Body of pancreas (tissue), 4 donors: ENCODE results near the gene CEP128. TPM values are rescaled to one million over a fixed set of nuclear protein-coding genes. Genes with fewer than 3 reads are reported as not detected.

ENCODE experiments used
- ATAC-seq: fragments of 150-250 bp; one replicate; pipeline ENCODE4 v1.9.1; 2016
- DNase-seq, 4 donors: peaks; one replicate each; pipeline ENCODE4 v3.0.0-alpha.2; 2019
- H3K27ac ChIP-seq, 4 donors: fragments of 200-600 bp; sonication (generic); 1 replicate in 3 of 4; 2 replicates in 1 of 4; pipeline versions ENCODE4 v1.5.1 to v1.6.1; 2016 to 2019; ENCODE audit warnings: mild to moderate bottlenecking in 1 of 4, mixed read lengths in 1 of 4, moderate library complexity in 1 of 4
- H3K27me3 ChIP-seq, 2 donors: fragments of 200-600 bp; sonication (generic); one replicate each; pipeline ENCODE4 v1.6.0; 2016; ENCODE audit warnings: mild to moderate bottlenecking in 1 of 2
- H3K36me3 ChIP-seq, 2 donors: fragments of 200-600 bp; sonication (generic); replicated peaks in 1 of 2; 2 replicates each; pipeline ENCODE4 v1.5.1; 2016; ENCODE audit warnings: low read depth in 2 of 2; ENCODE audit not compliant: insufficient read depth in 1 of 2
- H3K4me1 ChIP-seq: fragments of 200-600 bp; sonication (generic); one replicate; pipeline ENCODE4 v1.6.0; 2016
- H3K4me3 ChIP-seq, 2 donors: fragments of 200-600 bp; sonication (generic); 1 replicate in 1 of 2; 2 replicates in 1 of 2; pipeline ENCODE4 v1.5.1; 2016 to 2019
- H3K9me3 ChIP-seq, 3 donors: fragments of 200-600 bp; sonication (generic); 1 replicate in 2 of 3; 2 replicates in 1 of 3; pipeline ENCODE4 v1.5.1; 2016
- POLR2A ChIP-seq, 3 donors: fragments of 450-650 bp; IDR thresholded peaks; one replicate each; pipeline ENCODE4 v1.6.1; 2016; ENCODE audit warnings: antibody characterized with exemption in 3 of 3, mild to moderate bottlenecking in 2 of 3
- WGBS, 2 donors: methylation state at CpG; one replicate each; pipeline ENCODE4 v1.1.5; 2017; 5-methylcytosine and 5-hydroxymethylcytosine counted together
- intact Hi-C: fragments of 100-400 bp; cut with DNase I; formaldehyde crosslinking; loops from one replicate; pipeline ENCODE4 v1.15.1; 2023
- total RNA-seq, 2 donors: library from RNA; depleted of rRNA; stranded (reverse); fragments of >200 nt; gene quantifications; one replicate each; pipeline ENCODE4 v1.1.0, GENCODE V29; 2016
- TF ChIP-seq, protein P1 (sequence below), 7 experiments: fragments of 450-650 bp in 4 of 7; fragments of 200-600 bp in 3 of 7; sonication (generic) in 3 of 7; IDR thresholded peaks; one replicate each; pipeline ENCODE4 v1.5.1; 2016 to 2019; ENCODE audit warnings: antibody characterized with exemption in 7 of 7

CEP128 gene
- total RNA-seq, 2 donors from 2014 or later = 7.8 to 14.5 TPM

DNA sequence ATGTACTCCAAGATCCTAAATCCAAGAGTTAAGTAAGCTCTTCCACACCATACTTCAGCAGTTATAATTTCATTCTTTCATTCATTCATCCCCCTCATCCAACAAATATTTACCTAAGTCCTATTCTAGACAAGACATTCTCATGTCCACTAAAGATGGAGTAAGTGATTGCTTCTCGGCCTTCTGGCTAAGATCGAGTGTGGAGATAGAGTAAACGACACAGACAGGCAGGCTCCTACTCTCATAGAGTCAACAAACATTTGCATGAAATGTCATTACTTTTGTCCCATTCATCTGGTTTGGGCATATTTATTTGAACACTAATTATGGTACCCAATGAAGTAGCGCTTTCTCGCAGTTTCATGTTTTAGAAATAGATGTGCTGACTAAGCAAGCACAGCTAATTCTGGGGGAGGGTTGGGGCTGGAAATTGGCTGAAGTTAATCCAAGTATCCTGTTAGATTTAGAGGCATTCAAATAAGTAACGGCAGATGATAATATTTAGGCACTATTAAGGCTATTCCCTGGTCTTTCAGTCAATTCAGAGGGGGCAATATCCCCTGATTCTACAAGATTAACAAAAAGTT is 176.5 kb downstream of the CEP128 start:
- Histone ChIP-seq H3K9me3 (no peaks in the 10 kb centered on the region), H3K36me3 (no peaks in the 10 kb centered on the region), H3K27me3 (no peaks in the 10 kb centered on the region), H3K4me3 (no peak overlapping the region), H3K27ac (no peak overlapping the region), H3K4me1 (no peaks in the 10 kb centered on the region)
- DNase-seq (no peak), ATAC-seq (no peak)
- intact Hi-C loops = no loop called here
- WGBS, 2 donors = 79 to 87% methylated on average over 6 of the region's 6 CpGs
- TF ChIP-seq, protein P1, sequence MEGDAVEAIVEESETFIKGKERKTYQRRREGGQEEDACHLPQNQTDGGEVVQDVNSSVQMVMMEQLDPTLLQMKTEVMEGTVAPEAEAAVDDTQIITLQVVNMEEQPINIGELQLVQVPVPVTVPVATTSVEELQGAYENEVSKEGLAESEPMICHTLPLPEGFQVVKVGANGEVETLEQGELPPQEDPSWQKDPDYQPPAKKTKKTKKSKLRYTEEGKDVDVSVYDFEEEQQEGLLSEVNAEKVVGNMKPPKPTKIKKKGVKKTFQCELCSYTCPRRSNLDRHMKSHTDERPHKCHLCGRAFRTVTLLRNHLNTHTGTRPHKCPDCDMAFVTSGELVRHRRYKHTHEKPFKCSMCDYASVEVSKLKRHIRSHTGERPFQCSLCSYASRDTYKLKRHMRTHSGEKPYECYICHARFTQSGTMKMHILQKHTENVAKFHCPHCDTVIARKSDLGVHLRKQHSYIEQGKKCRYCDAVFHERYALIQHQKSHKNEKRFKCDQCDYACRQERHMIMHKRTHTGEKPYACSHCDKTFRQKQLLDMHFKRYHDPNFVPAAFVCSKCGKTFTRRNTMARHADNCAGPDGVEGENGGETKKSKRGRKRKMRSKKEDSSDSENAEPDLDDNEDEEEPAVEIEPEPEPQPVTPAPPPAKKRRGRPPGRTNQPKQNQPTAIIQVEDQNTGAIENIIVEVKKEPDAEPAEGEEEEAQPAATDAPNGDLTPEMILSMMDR (IDR thresholded peaks at IDR 0.05) = no peak
- no peak for TF ChIP-seq POLR2A (IDR thresholded peaks at IDR 0.05)

DNA sequence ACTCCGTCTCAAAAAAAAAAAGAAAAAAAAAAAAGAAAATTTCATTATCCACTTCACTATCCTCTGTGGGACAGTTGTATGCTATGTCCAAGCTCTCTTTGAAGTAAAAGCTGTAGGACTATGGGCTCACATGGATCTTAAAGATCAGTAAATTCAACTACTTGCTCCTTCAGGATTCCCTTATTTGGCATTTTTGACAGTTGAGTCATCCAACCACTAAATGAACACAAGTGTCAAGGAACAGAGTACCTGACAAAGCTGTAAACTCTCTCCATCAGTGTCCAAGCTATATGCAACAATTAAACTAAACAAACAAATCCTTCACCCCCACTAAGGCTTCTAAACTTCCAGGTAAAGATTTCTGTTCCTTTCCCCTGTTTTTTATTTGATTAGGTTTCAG is 177.0 kb downstream of the CEP128 start:
- Histone ChIP-seq H3K27ac (no peak overlapping the region), H3K9me3 (no peaks in the 10 kb centered on the region), H3K4me1 (no peaks in the 10 kb centered on the region), H3K36me3 (no peaks in the 10 kb centered on the region), H3K4me3 (no peak overlapping the region), H3K27me3 (no peaks in the 10 kb centered on the region)
- intact Hi-C loops = no loop called here
- TF ChIP-seq POLR2A (IDR thresholded peaks at IDR 0.05) = no peak
- TF ChIP-seq, protein P1 (IDR thresholded peaks at IDR 0.05) = no peak
- ATAC-seq (no peak), DNase-seq (no peak)
- 86 to 91% methylated on average over 1 of the region's 1 CpG for WGBS, 2 donors

DNA sequence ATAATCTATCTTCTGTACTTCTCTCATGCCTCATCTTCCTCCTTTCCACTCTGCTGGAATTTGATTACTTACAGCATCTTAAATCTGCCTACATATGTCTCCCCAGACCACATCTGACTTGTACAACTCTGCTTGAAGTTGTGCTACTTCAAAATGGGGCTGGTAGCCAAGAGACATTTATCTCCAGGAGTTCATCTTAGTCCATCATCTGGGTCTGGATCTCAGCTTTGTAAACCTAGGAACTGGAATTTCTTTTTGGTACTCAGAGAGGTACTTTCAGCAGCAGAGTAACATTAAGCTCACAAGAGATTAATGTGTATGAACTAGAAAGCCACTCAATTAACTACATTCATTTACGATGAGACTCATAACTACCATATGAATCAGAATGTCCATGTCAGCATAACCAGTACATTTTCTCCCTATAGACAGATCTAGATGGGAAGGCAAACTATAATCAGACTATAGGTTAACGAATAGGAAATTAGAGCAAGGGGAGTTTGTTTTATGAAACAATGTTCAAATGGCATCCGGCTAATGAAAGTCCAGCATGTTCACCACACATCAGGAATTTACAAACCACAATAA is 178.8 kb downstream of the CEP128 start:
- ATAC-seq (no peak), DNase-seq (no peak)
- 91% methylated on average over 3 of the region's 3 CpGs for WGBS, 2 donors
- intact Hi-C loops = no loop called here
- no peaks in the 10 kb centered on the region for H3K9me3 ChIP-seq
- H3K27ac ChIP-seq = no peak overlapping the region
- no peak overlapping the region for H3K4me3 ChIP-seq
- no peaks in the 10 kb centered on the region for H3K36me3 ChIP-seq
- no peak for TF ChIP-seq POLR2A (IDR thresholded peaks at IDR 0.05)
- TF ChIP-seq, protein P1 (IDR thresholded peaks at IDR 0.05) = no peak
- no peaks in the 10 kb centered on the region for H3K4me1 ChIP-seq
- H3K27me3 ChIP-seq = no peaks in the 10 kb centered on the region

DNA sequence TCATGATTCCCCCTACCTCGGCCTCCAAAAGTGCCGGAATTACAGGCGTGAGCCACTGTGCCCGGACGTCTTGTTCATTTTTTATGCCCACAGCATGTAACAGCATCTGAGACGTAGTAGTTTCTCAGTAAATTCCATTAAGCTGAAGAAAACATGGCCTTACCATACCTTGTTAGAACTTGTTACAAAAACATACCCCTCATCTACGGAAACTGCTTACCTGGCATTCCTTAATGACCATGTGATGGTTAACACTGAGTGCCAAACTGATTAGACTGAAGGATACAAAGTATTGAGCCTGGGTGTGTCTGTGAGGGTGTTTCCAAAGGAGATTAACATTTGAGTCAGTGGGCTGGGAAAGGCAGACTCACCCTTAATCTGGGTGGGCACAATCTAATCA is 186.8 kb downstream of the CEP128 start:
- TF ChIP-seq, protein P1 (IDR thresholded peaks at IDR 0.05) = no peak
- no peak for TF ChIP-seq POLR2A (IDR thresholded peaks at IDR 0.05)
- no peak for ATAC-seq
- no peaks in the 10 kb centered on the region for H3K9me3 ChIP-seq
- 92 to 93% methylated on average over 7 of the region's 7 CpGs for WGBS, 2 donors
- H3K36me3 ChIP-seq = no peaks in the 10 kb centered on the region
- H3K4me1 ChIP-seq = no peaks in the 10 kb centered on the region
- intact Hi-C loops = no loop called here
- no peaks in the 10 kb centered on the region for H3K27me3 ChIP-seq
- DNase-seq = no peak
- no peak overlapping the region for H3K27ac ChIP-seq
- no peak overlapping the region for H3K4me3 ChIP-seq

DNA sequence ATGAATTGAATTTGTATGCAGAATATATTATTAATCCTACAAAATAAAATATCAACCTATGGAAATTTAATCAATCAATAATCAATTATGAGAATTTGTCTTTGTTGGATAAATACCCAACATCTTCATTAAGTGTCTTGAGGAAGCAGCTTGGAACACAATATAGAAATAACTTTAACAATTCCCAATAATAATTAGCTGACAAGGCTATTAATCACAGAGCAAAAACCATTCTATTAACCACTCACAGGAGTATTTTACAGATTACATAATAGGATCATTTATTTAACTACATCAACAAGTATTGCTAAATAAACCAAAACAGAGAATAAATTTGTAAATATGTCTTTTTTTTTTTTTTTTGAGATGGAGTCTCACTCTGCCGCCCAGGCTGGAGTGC is 190.3 kb downstream of the CEP128 start:
- no peaks in the 10 kb centered on the region for H3K36me3 ChIP-seq
- no peak overlapping the region for H3K4me3 ChIP-seq
- H3K9me3 ChIP-seq = no peaks in the 10 kb centered on the region
- DNase-seq (no peak), ATAC-seq (no peak)
- no peaks in the 10 kb centered on the region for H3K4me1 ChIP-seq
- H3K27me3 ChIP-seq = no peaks in the 10 kb centered on the region
- TF ChIP-seq, protein P1 (IDR thresholded peaks at IDR 0.05) = no peak
- TF ChIP-seq POLR2A (IDR thresholded peaks at IDR 0.05) = no peak
- intact Hi-C loops = no loop called here
- H3K27ac ChIP-seq = no peak overlapping the region
- 96 to 100% methylated on average over 1 of the region's 1 CpG for WGBS, 2 donors
